ENCODE data around the gene CBX5.
"Not testable (repeated sequence)": the region's sequence is repeated elsewhere in the genome, so short reads cannot be mapped to it uniquely, and the experiment has no call there.

Gene CBX5

DNA sequence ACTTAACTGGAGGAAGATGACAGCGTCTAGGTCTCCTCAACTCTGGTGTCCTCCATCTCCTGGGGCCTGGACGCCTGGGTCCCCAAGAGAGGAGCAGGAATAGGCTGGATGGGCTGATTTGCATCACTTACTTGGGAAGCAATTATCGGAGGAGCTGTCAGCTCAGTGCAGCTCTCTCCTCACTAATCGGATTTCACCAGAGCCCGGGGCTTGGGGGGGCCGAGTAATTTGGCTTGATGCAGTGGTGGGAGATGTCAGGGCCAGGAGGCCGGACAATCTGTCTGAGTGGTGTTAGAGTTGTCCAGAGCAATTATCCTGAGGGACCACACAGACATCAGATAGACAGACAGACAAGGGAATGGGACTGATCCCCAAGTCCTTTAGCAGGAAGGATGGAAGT, 86.5 kb downstream of the CBX5 start:
- TF ChIP-seq, protein P1, sequence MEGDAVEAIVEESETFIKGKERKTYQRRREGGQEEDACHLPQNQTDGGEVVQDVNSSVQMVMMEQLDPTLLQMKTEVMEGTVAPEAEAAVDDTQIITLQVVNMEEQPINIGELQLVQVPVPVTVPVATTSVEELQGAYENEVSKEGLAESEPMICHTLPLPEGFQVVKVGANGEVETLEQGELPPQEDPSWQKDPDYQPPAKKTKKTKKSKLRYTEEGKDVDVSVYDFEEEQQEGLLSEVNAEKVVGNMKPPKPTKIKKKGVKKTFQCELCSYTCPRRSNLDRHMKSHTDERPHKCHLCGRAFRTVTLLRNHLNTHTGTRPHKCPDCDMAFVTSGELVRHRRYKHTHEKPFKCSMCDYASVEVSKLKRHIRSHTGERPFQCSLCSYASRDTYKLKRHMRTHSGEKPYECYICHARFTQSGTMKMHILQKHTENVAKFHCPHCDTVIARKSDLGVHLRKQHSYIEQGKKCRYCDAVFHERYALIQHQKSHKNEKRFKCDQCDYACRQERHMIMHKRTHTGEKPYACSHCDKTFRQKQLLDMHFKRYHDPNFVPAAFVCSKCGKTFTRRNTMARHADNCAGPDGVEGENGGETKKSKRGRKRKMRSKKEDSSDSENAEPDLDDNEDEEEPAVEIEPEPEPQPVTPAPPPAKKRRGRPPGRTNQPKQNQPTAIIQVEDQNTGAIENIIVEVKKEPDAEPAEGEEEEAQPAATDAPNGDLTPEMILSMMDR (IDR thresholded peaks at IDR 0.05; ENCODE audit: control insufficient read depth, insufficient read depth, low read depth, low read length, missing control alignments): no peak
- DNase-seq (ENCODE audit: low read depth): no peak
- H3K4me3 ChIP-seq (ENCODE audit: control insufficient read depth, low read depth, low read length): no peak overlapping the region

DNA sequence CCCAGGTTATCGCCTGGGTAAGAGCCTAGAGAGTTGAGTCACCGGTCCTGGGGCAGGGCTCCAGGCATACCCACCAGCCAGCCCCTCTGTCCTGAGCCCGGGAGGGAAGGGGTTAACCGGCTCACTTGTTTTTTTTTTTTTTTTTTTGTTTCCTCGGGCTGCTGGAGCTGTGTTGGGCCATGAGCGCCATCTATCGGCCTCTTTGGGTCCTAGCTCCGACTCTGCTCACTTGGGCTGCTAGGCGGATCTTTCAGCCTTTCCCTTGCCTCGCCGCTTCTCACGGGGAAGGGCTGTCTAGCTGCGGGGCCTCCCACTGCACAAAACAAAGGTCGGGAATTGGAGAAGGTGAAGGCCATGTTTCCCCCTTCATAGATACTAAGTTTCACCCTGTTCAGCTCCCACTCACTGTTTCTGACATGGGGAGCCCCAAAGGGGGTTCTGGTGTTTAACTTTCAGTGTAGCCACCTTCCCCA, 88.3 kb downstream of the CBX5 start:
- TF ChIP-seq, protein P1 (IDR thresholded peaks at IDR 0.05; ENCODE audit: control insufficient read depth, insufficient read depth, low read depth, low read length, missing control alignments): peak; percentile 92
- H3K4me3 ChIP-seq (ENCODE audit: control insufficient read depth, low read depth, low read length): no peak overlapping the region

DNA sequence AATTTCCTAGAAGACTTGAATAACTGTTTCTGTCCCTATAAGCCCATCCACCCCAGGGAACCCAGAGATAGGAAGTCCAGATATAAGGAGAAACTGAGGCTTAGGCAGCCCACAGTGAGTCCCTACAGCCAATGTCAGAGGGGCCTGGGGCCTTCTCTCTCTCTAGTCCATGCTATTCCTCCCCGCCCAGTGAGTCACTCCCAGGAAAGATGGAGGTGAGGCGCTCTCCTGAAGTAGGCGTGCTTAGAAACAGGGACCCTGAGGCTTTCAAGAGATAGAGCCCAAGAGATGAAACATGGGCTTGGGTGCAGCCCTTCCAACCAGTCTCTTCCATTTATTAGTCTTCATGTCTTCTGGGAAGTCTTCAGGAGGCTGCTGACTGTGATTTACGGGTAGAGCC, 88.8 kb downstream of the CBX5 start:
- TF ChIP-seq, protein P1 (IDR thresholded peaks at IDR 0.05; ENCODE audit: control insufficient read depth, insufficient read depth, low read depth, low read length, missing control alignments): no peak
- no peak overlapping the region for H3K4me3 ChIP-seq (ENCODE audit: control insufficient read depth, low read depth, low read length)
- DNase-seq (ENCODE audit: low read depth): no peak

More for the DNA sequence above, 88.3 kb downstream of the CBX5 start:
- DNase-seq (ENCODE audit: low read depth): peak; percentile 29

DNA sequence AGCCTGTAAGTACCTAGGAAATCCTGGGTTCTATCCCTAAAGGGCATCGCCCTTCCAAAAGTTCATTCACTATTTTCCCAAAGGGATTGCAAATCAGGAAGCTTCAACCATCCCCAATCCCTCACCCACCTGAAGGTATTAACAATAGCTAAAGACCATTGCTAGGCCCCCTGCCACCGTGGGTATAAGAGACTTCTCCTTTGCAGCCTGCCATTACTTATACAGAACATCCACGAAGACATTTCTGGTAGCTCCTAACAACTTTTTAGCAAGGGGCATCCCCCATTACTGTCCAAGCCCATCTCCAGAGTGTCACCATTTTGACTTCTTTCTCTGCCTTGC, 90.8 kb downstream of the CBX5 start:
- TF ChIP-seq, protein P1 (IDR thresholded peaks at IDR 0.05; ENCODE audit: control insufficient read depth, insufficient read depth, low read depth, low read length, missing control alignments): no peak
- no peak overlapping the region for H3K4me3 ChIP-seq (ENCODE audit: control insufficient read depth, low read depth, low read length)
- DNase-seq (ENCODE audit: low read depth): no peak

DNA sequence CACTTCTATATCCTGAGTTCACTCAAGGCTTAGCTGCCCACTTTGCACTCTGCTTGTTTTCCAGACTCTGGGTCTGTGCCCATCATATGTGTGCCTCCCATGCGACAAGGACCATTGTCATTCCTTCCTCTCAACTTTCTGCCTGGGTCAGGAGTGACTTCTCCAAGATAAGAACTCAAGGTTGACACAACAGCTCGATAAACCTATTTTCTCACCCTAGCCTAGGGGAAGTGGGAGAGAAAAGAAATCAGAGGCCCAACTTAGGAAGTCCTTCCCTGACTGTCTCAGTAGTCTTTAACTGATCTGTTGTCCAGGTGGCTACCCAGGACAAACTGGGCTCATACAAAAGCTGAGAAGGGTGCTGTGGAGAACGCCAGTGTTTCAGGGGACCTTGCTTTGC, 92.8 kb downstream of the CBX5 start:
- no peak for DNase-seq (ENCODE audit: low read depth)
- H3K4me3 ChIP-seq (ENCODE audit: control insufficient read depth, low read depth, low read length): no peak overlapping the region
- TF ChIP-seq, protein P1 (IDR thresholded peaks at IDR 0.05; ENCODE audit: control insufficient read depth, insufficient read depth, low read depth, low read length, missing control alignments): no peak

DNA sequence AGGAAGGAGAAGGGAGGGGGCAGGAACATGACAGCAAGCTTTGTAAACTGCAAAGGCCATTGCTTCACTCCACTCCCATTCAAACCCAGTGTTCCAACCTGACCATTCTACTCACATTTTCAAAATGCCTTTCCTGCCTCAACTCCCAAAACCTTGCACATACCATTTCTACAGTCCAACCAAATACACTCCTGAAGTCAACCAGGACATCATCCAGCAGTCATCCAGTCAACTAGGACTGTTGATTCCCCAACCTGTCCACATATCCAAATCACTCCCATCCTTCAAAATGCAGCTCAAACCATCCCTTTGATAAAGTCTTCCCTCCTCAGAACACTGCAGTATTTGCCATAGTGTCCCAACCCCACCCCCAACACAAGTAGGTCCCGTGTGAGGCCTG, 94.0 kb downstream of the CBX5 start:
- DNase-seq (ENCODE audit: low read depth): no peak
- H3K4me3 ChIP-seq (ENCODE audit: control insufficient read depth, low read depth, low read length): no peak overlapping the region
- TF ChIP-seq, protein P1 (IDR thresholded peaks at IDR 0.05; ENCODE audit: control insufficient read depth, insufficient read depth, low read depth, low read length, missing control alignments): no peak

DNA sequence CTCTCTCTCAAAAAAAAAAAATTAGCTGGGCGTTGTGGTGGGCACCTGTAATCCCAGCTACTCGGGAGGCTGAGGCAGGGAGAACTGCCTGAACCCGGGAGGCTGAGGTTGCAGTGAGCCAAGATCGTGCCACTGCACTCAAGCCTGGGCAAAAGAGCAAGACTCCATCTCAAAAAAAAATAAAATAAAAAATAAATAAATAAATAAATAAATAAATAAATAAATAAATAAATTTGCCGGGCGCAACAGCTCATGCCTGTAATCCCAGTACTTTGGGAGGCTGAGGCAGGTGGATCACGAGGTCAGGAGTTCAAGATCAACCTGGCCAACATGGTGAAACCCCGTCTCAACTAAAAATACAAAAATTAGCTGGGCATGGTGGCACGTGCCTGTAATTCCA, 94.6 kb downstream of the CBX5 start:
- not testable (repeated sequence) for DNase-seq (ENCODE audit: low read depth); H3K4me3 ChIP-seq (ENCODE audit: control insufficient read depth, low read depth, low read length)

Measured in AG09309 (cell line).